Transverse colon (tissue), 4 donors: Measurements from ENCODE around the gene RAX2. TPM values are rescaled to one million over a fixed set of nuclear protein-coding genes. Genes with fewer than 3 reads are reported as not detected.

Experiments
- small RNA-seq, 4 donors: library from RNA; depleted of rRNA; stranded (forward); fragments of <200 nt; gene quantifications; one replicate each; pipeline ENCODE3, GENCODE V24; 2016
- total RNA-seq, 4 donors: library from RNA; depleted of rRNA; stranded (reverse); fragments of >200 nt; gene quantifications; one replicate each; pipeline ENCODE4 v1.1.0, GENCODE V29; 2016

RAX2 gene
- total RNA-seq, 4 donors from 2014 or later = not detected

Small RNAs within 50 kb of the gene (small RNA-seq; reads per million reads assigned to genes)
- gene AC005777.1 = 0 reads per million in 4 donors

Other genes with a start within 250 kb of the RAX2 start
- 1 to 10 TPM in 2 of 4 donors, not detected in 2; 2.5 to 5.2 TPM for gene TEKTIP1, start 233.1 kb downstream of the RAX2 start, total RNA-seq
- 100 to 1,000 TPM in 1 of 4 donors, 10 to 100 TPM in 3; 35.2 to 214 (median 49.2) TPM for gene MFSD12, start 214.6 kb downstream of the RAX2 start, total RNA-seq
- gene HMG20B, start 199.3 kb downstream of the RAX2 start, total RNA-seq = 100 to 1,000 TPM in 3 of 4 donors, 10 to 100 TPM in 1; 88.9 to 555 (median 130) TPM
- under 1 TPM in 3 of 4 donors, not detected in 1; 0.14 to 0.95 (median 0.60) TPM for gene GIPC3, start 186.8 kb downstream of the RAX2 start, total RNA-seq
- under 1 TPM in 2 of 4 donors, not detected in 2; 0.27 to 0.79 TPM for gene TBXA2R, start 165.4 kb downstream of the RAX2 start, total RNA-seq
- gene CACTIN, start 145.4 kb downstream of the RAX2 start, total RNA-seq = 10 to 100 TPM; 21.9 to 88.4 (median 53.0) TPM
- gene PIP5K1C, start 71.8 kb downstream of the RAX2 start, total RNA-seq = 10 to 100 TPM; 25.4 to 91.1 (median 36.4) TPM
- 100 to 1,000 TPM; 234 to 894 (median 282) TPM for gene TJP3, start 63.8 kb downstream of the RAX2 start, total RNA-seq
- gene APBA3, start 10.5 kb downstream of the RAX2 start, total RNA-seq = 100 to 1,000 TPM in 2 of 4 donors, 10 to 100 TPM in 2; 24.0 to 284 (median 95.7) TPM
- 10 to 100 TPM; 38.0 to 72.2 (median 52.1) TPM for gene MRPL54, start 9.5 kb downstream of the RAX2 start, total RNA-seq
- gene MATK, start 14.2 kb upstream of the RAX2 start, total RNA-seq = 1 to 10 TPM in 2 of 4 donors, under 1 TPM in 1, not detected in 1; 0.60 to 6.1 (median 2.9) TPM
- gene ZFR2, start 96.8 kb upstream of the RAX2 start, total RNA-seq = not detected
- under 1 TPM in 3 of 4 donors, not detected in 1; 0.32 to 0.60 (median 0.55) TPM for gene ATCAY, start 108.5 kb upstream of the RAX2 start, total RNA-seq
- gene NMRK2, start 160.8 kb upstream of the RAX2 start, total RNA-seq = under 1 TPM in 1 of 4 donors, not detected in 3; 0.41 TPM
- 10 to 100 TPM; 54.6 to 89.0 (median 82.3) TPM for gene DAPK3, start 198.9 kb upstream of the RAX2 start, total RNA-seq
- gene EEF2, start 213.2 kb upstream of the RAX2 start, total RNA-seq = 1,000 to 10,000 TPM; 1,013 to 1,686 (median 1,532) TPM
- gene PIAS4, start 235.5 kb upstream of the RAX2 start, total RNA-seq = 100 to 1,000 TPM in 1 of 4 donors, 10 to 100 TPM in 3; 15.5 to 110 (median 23.0) TPM